Measurements from ENCODE around the gene ZCCHC18. TPM values are rescaled to one million over a fixed set of nuclear protein-coding genes. Genes with fewer than 3 reads are reported as not detected.
A peak's percentile ranks its signal among the peaks of the same experiment; 100 is the strongest.

ZCCHC18 gene
- total RNA-seq, 1 experiment from 2014 or later, result 1.5 TPM

DNA sequence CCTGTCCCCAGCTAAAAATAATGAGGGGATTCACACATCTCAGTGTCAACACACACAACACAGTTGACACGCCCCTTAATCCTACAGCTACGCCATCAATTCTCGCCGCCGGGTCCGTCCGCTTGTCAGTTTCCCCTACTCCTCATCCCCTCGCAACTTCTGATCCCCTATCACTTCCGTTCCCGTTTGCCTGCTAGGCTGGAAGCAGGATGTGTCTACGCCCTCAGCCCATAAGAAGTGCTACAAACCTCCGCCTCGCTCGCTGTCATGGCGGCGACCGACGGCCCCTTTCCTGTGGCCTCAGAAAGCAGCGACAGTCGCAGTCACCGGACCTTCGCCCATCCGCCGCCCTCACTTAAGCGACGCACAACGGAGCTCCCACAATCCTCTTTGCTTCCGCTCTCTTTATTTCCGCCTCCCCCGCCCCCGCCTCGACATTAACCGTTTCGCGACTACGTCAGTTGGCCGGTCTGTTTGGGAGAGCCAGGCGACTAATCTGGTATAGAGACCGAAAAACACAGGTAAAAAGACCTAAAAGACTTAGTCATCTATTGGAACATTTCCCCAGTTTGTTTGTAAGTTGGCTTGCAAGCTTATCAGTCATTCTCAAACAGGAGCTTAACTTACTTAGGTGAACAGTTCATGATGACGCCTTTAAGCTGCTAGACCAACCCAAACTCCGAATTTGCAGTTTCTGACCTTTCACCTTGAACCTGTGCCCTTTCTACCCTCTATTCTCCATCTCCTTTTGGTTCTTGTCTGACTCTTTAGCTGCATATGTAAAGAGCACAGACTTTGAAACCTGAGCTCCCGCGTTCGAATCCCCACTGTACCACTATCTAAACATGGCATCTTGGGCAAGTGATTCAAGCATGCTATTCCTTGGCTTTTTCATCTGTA lies 44.6 kb downstream of the ZCCHC18 start, which contains the start of gene SLC25A53:
Gene SLC25A53 (minus strand): TSS at position 380 of the 900 bp plus-strand sequence. CDS start 51,752 bp downstream, outside the sequence.
- H3K4me2 ChIP-seq (ENCODE audit: insufficient read depth, insufficient read length, low read length), result peak within 1 kb of the TSS; percentile 85
- no peaks in the 10 kb centered on the region for H3K27me3 ChIP-seq (ENCODE audit: insufficient read depth, low read length)
- H4K8ac ChIP-seq (replicated peaks; ENCODE audit: insufficient read length, low read depth, low read length), result no peak within 1 kb of the TSS
- peak within 1 kb of the TSS; percentile 36 for H3K18ac ChIP-seq (ENCODE audit: insufficient read length, low read depth, low read length)
- H3K27me3 Mint-ChIP-seq (ENCODE audit: low read depth), result no peaks in the 10 kb centered on the region
- H3K79me2 ChIP-seq (ENCODE audit: insufficient read depth, low read length), result no peaks in the 10 kb centered on the region
- H3K14ac ChIP-seq (ENCODE audit: insufficient read depth, low read length), result peak within 1 kb of the TSS; percentile 59; the same call in 1 of the 2 replicates
- no CpG with 5 or more reads among the region's 44 CpGs for WGBS (ENCODE audit: extremely low coverage, insufficient read length, low lambda C conversion rate)
- no peaks in the 10 kb centered on the region for H3K9me3 ChIP-seq (ENCODE audit: control insufficient read depth, low read depth, low read length)
- H3T11ph ChIP-seq (ENCODE audit: low read length), result no peak within 1 kb of the TSS
- no peak within 1 kb of the TSS for H3K4ac ChIP-seq (ENCODE audit: low read depth, low read length)
- no peaks in the 10 kb centered on the region for H3K4me1 Mint-ChIP-seq
- no peak within 1 kb of the TSS for H2BK12ac ChIP-seq (ENCODE audit: insufficient read length, low read depth, low read length)
- no peak within 1 kb of the TSS for H2BK120ac ChIP-seq (ENCODE audit: low read depth, low read length, poor library complexity, severe bottlenecking)
- no peak within 1 kb of the TSS for H2AK5ac ChIP-seq (ENCODE audit: insufficient read length, low read length)
- no peaks in the 10 kb centered on the region for H4K20me1 ChIP-seq (ENCODE audit: control insufficient read depth, insufficient read depth, insufficient read length)
- peak within 1 kb of the TSS; percentile 70 for H3K27ac ChIP-seq (ENCODE audit: insufficient read length, low read depth, low read length)
- no peak within 1 kb of the TSS for H2BK15ac ChIP-seq (ENCODE audit: low read depth, low read length)
- H3K56ac ChIP-seq (ENCODE audit: insufficient read length, low read depth, low read length), result no peak within 1 kb of the TSS
- peak within 1 kb of the TSS; percentile 87 to 90 for H3K4me3 Mint-ChIP-seq
- no peak within 1 kb of the TSS for H4K5ac ChIP-seq (ENCODE audit: insufficient read length, low read depth, low read length)
- H3K23ac ChIP-seq (ENCODE audit: insufficient read length, low read depth, low read length), result no peak within 1 kb of the TSS
- no peak within 1 kb of the TSS for H4K91ac ChIP-seq (ENCODE audit: insufficient read length, low read depth, low read length)
- no peak within 1 kb of the TSS for H2BK5ac ChIP-seq (ENCODE audit: insufficient read length, low read length)
- no peak within 1 kb of the TSS for H2BK20ac ChIP-seq (ENCODE audit: low read depth, low read length, poor library complexity, severe bottlenecking)
- no peaks in the 10 kb centered on the region for H3K79me1 ChIP-seq (ENCODE audit: insufficient read depth, low read depth, low read length, poor library complexity, severe bottlenecking)
- TF ChIP-seq, protein P1, sequence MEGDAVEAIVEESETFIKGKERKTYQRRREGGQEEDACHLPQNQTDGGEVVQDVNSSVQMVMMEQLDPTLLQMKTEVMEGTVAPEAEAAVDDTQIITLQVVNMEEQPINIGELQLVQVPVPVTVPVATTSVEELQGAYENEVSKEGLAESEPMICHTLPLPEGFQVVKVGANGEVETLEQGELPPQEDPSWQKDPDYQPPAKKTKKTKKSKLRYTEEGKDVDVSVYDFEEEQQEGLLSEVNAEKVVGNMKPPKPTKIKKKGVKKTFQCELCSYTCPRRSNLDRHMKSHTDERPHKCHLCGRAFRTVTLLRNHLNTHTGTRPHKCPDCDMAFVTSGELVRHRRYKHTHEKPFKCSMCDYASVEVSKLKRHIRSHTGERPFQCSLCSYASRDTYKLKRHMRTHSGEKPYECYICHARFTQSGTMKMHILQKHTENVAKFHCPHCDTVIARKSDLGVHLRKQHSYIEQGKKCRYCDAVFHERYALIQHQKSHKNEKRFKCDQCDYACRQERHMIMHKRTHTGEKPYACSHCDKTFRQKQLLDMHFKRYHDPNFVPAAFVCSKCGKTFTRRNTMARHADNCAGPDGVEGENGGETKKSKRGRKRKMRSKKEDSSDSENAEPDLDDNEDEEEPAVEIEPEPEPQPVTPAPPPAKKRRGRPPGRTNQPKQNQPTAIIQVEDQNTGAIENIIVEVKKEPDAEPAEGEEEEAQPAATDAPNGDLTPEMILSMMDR (conservative IDR thresholded peaks at IDR 0.05), result no peak
- H3K36me3 Mint-ChIP-seq (ENCODE audit: insufficient read depth in 1 of 3, low read depth in 3 of 3), result no peaks in the 10 kb centered on the region; a peak in 1 of 7 replicates
- DNase-seq, result peak; percentile 89
- no peaks in the 10 kb centered on the region for H3K23me2 ChIP-seq (ENCODE audit: insufficient read length, low read depth, low read length, poor library complexity, severe bottlenecking)
- no peaks in the 10 kb centered on the region for H3K4me1 ChIP-seq (ENCODE audit: insufficient read depth, low read length)
- peak within 1 kb of the TSS; percentile 99 to 100 (median 100) for H3K27ac Mint-ChIP-seq
- peak within 1 kb of the TSS; percentile 75 for H3K9ac ChIP-seq (ENCODE audit: extremely low read depth, insufficient read length, low read length)
- H2AFZ ChIP-seq (ENCODE audit: low read length), result peak within 1 kb of the TSS; percentile 6
- peaks cover 0 to 51% of the 10 kb centered on the region in 2 experiments; a peak in 2 of 5 replicates for H3K9me3 Mint-ChIP-seq

Other genes starting within 250 kb of the ZCCHC18 start
- 9.6 and 11.1 TPM in 2 replicates for gene TMSB15B, start 149.9 kb upstream of the ZCCHC18 start, total RNA-seq (2021)
- 0.26 TPM in 1 of 2 replicates, not detected in the other for gene H2BW1, start 98.8 kb upstream of the ZCCHC18 start, total RNA-seq (2021)
- gene H2BW2, start 72.6 kb upstream of the ZCCHC18 start, total RNA-seq (2021), result not detected in 2 replicates
- 1.8 and 2.0 TPM in 2 replicates for gene TMSB15C, start 36.3 kb upstream of the ZCCHC18 start, total RNA-seq (2021)
- gene SLC25A53, start 44.5 kb downstream of the ZCCHC18 start, total RNA-seq (2021), result 1.3 and 1.6 TPM in 2 replicates
- 12.1 and 14.0 TPM in 2 replicates for gene FAM199X, start 53.9 kb downstream of the ZCCHC18 start, total RNA-seq (2021)
- not detected in 2 replicates for gene ESX1, start 142.4 kb downstream of the ZCCHC18 start, total RNA-seq (2021)